Measurements from ENCODE around the gene MYCBP2. TPM values are rescaled to one million over a fixed set of nuclear protein-coding genes. Genes with fewer than 3 reads are reported as not detected.
"Not testable (repeated sequence)": the region's sequence is repeated elsewhere in the genome, so short reads cannot be mapped to it uniquely, and the experiment has no call there.

Gene MYCBP2
- total RNA-seq, 2 experiments from 2014 or later: 121 to 125 TPM

- no peaks in the 10 kb centered on the region for H4K20me1 ChIP-seq (ENCODE audit: insufficient read depth, low read length)
- TF ChIP-seq EZH2phosphoT487 (IDR thresholded peaks at IDR 0.05; ENCODE audit: borderline replicate concordance, low read depth, low read length) (no peak), CTCF (conservative IDR thresholded peaks at IDR 0.05; ENCODE audit: low read length) (no peak)
- no peak overlapping the region for H3K27ac ChIP-seq (ENCODE audit: low read depth, low read length, poor library complexity, severe bottlenecking)
- POLR2A ChIA-PET: interaction anchor here (0.6 kb wide), 1 partner anchor 126 kb away, joined by 6 read pairs; no protein-coding TSS in a partner anchor
- no peaks in the 10 kb centered on the region for H3K9me2 ChIP-seq (ENCODE audit: insufficient read depth, low read length)
- intact Hi-C loops (cut with micrococcal nuclease; ENCODE audit: unreplicated experiment): no loop called here
- H3K4me2 ChIP-seq (ENCODE audit: low read length): no peak overlapping the region
- no peaks in the 10 kb centered on the region for H3K79me2 ChIP-seq (ENCODE audit: insufficient read depth, low read depth, low read length)
- no peak overlapping the region for H3K4me3 ChIP-seq (ENCODE audit: low read depth, low read length, poor library complexity, severe bottlenecking)
- peaks cover 90% of the 10 kb centered on the region for H3K36me3 ChIP-seq (ENCODE audit: insufficient read depth, low read length)
- H3K4me1 ChIP-seq (ENCODE audit: insufficient read depth, low read length, poor library complexity, severe bottlenecking): no peaks in the 10 kb centered on the region
- no peak for DNase-seq (ENCODE audit: low spot score)
- H3K9me3 ChIP-seq (ENCODE audit: low read length): no peaks in the 10 kb centered on the region
- no TSS peak for BruUV-seq (replicated peaks)
- no peak overlapping the region for H2AFZ ChIP-seq (ENCODE audit: low read length)
- CTCF ChIA-PET (ENCODE audit: unreplicated experiment): no interaction called here
Measured at GRCh38 chr13:77215543-77215942, 111.4 kb downstream of the MYCBP2 start.

DNA sequence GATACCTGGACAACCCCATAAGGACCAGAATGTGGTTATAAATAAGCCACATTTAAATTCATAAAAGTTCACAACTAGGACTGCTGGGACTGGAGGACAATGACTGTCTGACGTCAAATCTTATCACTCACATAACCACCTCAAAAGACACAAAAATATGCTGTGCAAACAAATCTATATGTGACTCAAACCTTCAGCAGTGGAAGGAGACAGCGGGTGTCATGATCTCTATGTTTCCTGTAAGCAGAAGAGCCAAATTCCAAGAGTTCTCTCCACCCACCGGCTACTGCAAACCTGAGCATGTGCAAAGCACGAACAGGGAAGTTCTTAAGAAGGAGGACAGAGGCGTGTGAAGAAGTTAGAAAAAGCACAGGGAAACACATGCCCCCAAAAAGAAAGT is 113.2 kb downstream of the MYCBP2 start:
- Histone ChIP-seq H3K36me3 (ENCODE audit: insufficient read depth, low read length) (peaks cover 95% of the 10 kb centered on the region), H3K9me3 (ENCODE audit: low read length) (no peaks in the 10 kb centered on the region), H3K4me2 (ENCODE audit: low read length) (no peak overlapping the region), H2AFZ (ENCODE audit: low read length) (no peak overlapping the region), H3K4me1 (ENCODE audit: insufficient read depth, low read length, poor library complexity, severe bottlenecking) (no peaks in the 10 kb centered on the region), H3K4me3 (ENCODE audit: low read depth, low read length, poor library complexity, severe bottlenecking) (no peak overlapping the region), H3K9me2 (ENCODE audit: insufficient read depth, low read length) (no peaks in the 10 kb centered on the region), H3K79me2 (ENCODE audit: insufficient read depth, low read depth, low read length) (no peaks in the 10 kb centered on the region), H3K27ac (ENCODE audit: low read depth, low read length, poor library complexity, severe bottlenecking) (no peak overlapping the region), H4K20me1 (ENCODE audit: insufficient read depth, low read length) (no peaks in the 10 kb centered on the region)
- POLR2A ChIA-PET: interaction anchor here (0.6 kb wide), 1 partner anchor 36 kb away, joined by 3 read pairs; no protein-coding TSS in a partner anchor
- no peak for DNase-seq (ENCODE audit: low spot score)
- no TSS peak for BruUV-seq (replicated peaks)
- intact Hi-C loops (cut with micrococcal nuclease; ENCODE audit: unreplicated experiment): no loop called here
- no peak for TF ChIP-seq CTCF (conservative IDR thresholded peaks at IDR 0.05; ENCODE audit: low read length)
- TF ChIP-seq EZH2phosphoT487 (IDR thresholded peaks at IDR 0.05; ENCODE audit: borderline replicate concordance, low read depth, low read length): no peak
- CTCF ChIA-PET (ENCODE audit: unreplicated experiment): no interaction called here

- Histone ChIP-seq H4K20me1 (ENCODE audit: insufficient read depth, low read length) (no peaks in the 10 kb centered on the region; the same call in 1 of the 2 replicates), H3K36me3 (ENCODE audit: insufficient read depth, low read length) (peaks cover 74% of the 10 kb centered on the region), H2AFZ (ENCODE audit: low read length) (no peak overlapping the region), H3K4me2 (ENCODE audit: low read length) (no peak overlapping the region), H3K4me1 (ENCODE audit: insufficient read depth, low read length, poor library complexity, severe bottlenecking) (no peaks in the 10 kb centered on the region), H3K9me2 (ENCODE audit: insufficient read depth, low read length) (no peaks in the 10 kb centered on the region), H3K4me3 (ENCODE audit: low read depth, low read length, poor library complexity, severe bottlenecking) (no peak overlapping the region), H3K27ac (ENCODE audit: low read depth, low read length, poor library complexity, severe bottlenecking) (no peak overlapping the region), H3K79me2 (ENCODE audit: insufficient read depth, low read depth, low read length) (no peaks in the 10 kb centered on the region), H3K9me3 (ENCODE audit: low read length) (no peaks in the 10 kb centered on the region)
- intact Hi-C loops (cut with micrococcal nuclease; ENCODE audit: unreplicated experiment): loop anchor here (5.0 kb wide), 1 partner anchor 49 kb away; no protein-coding TSS in a partner anchor
- BruUV-seq (replicated peaks): no TSS peak
- POLR2A ChIA-PET: interaction anchor here (1.6 kb wide), 1 partner anchor 19 kb away, joined by 6 read pairs; no protein-coding TSS in a partner anchor
- CTCF ChIA-PET (ENCODE audit: unreplicated experiment): no interaction called here
- no peak for TF ChIP-seq CTCF (conservative IDR thresholded peaks at IDR 0.05; ENCODE audit: low read length)
- TF ChIP-seq EZH2phosphoT487 (IDR thresholded peaks at IDR 0.05; ENCODE audit: borderline replicate concordance, low read depth, low read length): no peak
- DNase-seq (ENCODE audit: low spot score): no peak
Measured at GRCh38 chr13:77207943-77208342, 119.0 kb downstream of the MYCBP2 start.

- peaks cover 49% of the 10 kb centered on the region for H3K36me3 ChIP-seq (ENCODE audit: insufficient read depth, low read length)
- H3K9me3 ChIP-seq (ENCODE audit: low read length); H3K4me2 ChIP-seq (ENCODE audit: low read length); H3K79me2 ChIP-seq (ENCODE audit: insufficient read depth, low read depth, low read length); POLR2A ChIA-PET; H4K20me1 ChIP-seq (ENCODE audit: insufficient read depth, low read length); H3K9me2 ChIP-seq (ENCODE audit: insufficient read depth, low read length); H3K4me1 ChIP-seq (ENCODE audit: insufficient read depth, low read length, poor library complexity, severe bottlenecking); BruUV-seq (replicated peaks); H3K27ac ChIP-seq (ENCODE audit: low read depth, low read length, poor library complexity, severe bottlenecking); H2AFZ ChIP-seq (ENCODE audit: low read length); CTCF ChIA-PET (ENCODE audit: unreplicated experiment); DNase-seq (ENCODE audit: low spot score); H3K4me3 ChIP-seq (ENCODE audit: low read depth, low read length, poor library complexity, severe bottlenecking); intact Hi-C loops (cut with micrococcal nuclease; ENCODE audit: unreplicated experiment): not testable (repeated sequence)
Measured at GRCh38 chr13:77198995-77199394, 127.9 kb downstream of the MYCBP2 start.

Data from OCI-LY7 (cell line).